Fibroblast of the aortic adventitia (primary cell): Measurements from ENCODE around the gene SLC13A4. TPM values are rescaled to one million over a fixed set of nuclear protein-coding genes. Genes with fewer than 3 reads are reported as not detected.

Source experiments
- DNase-seq: peaks from one replicate; pipeline ENCODE4 v3.0.0-alpha.2; 2010; ENCODE audit warnings: low read depth
- H3K4me3 ChIP-seq: 2 replicates; pipeline ENCODE4 v1.5.1; 2011; ENCODE audit warnings: low read depth, mild to moderate bottlenecking, control low read depth, low read length, moderate library complexity
- CTCF ChIP-seq: IDR thresholded peaks from 2 replicates; pipeline ENCODE4 v1.5.1; 2011; ENCODE audit warnings: mild to moderate bottlenecking, low read length, control low read depth, inconsistent platforms; ENCODE audit not compliant: insufficient read depth
- total RNA-seq: library from RNA; depleted of rRNA; stranded (reverse); fragments of >200 nt; gene quantifications from 2 replicates; pipeline ENCODE4 v1.2.3, GENCODE V29; 2012; ENCODE audit warnings: low replicate concordance

The SLC13A4 gene
- total RNA-seq, 1 donor = 0.99 TPM

GRCh38 chr7:135753616-135754413, 25.8 kb upstream of the SLC13A4 start:
- no peak overlapping the region for H3K4me3 ChIP-seq
- DNase-seq = no peak
- no peak for TF ChIP-seq CTCF

DNA sequence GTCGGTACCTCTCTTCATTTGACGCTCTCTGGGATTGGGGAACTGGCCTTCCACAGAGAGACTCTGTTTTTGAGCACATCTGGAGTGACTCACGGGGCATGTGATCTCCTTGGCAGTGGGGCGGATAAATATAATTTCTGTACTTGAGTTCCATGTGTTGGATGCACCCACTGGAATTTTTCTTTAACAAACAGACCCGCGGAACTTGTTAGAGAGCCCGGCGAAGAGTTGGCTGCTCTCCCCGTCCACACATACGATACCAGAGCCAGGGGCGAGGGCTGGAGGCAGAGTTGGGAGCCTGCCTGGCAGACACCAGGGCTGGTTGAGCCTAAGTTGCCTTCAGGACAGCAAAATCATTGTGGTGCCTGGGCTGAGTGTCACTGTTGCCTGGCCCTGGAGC, 20.8 kb upstream of the SLC13A4 start, which contains the start of gene FAM180A:
FAM180A (minus strand) TSS at position 44 of the 400 bp plus-strand sequence. CDS start 233 bp downstream, outside the sequence.
- no peak for TF ChIP-seq CTCF
- peak; percentile 97 for DNase-seq
- peak within 1 kb of the TSS; percentile 94 for H3K4me3 ChIP-seq

GRCh38 chr7:135747366-135747765, 19.4 kb upstream of the SLC13A4 start:
- DNase-seq = peak; percentile 24
- peak overlapping the region; percentile 94 for H3K4me3 ChIP-seq
- TF ChIP-seq CTCF = no peak

- peak; percentile 99 for DNase-seq
- TF ChIP-seq CTCF = no peak
- H3K4me3 ChIP-seq = peak overlapping the region; percentile 94
These were observed 17.8 kb upstream of the SLC13A4 start for GRCh38 chr7:135745703-135746312.

DNA sequence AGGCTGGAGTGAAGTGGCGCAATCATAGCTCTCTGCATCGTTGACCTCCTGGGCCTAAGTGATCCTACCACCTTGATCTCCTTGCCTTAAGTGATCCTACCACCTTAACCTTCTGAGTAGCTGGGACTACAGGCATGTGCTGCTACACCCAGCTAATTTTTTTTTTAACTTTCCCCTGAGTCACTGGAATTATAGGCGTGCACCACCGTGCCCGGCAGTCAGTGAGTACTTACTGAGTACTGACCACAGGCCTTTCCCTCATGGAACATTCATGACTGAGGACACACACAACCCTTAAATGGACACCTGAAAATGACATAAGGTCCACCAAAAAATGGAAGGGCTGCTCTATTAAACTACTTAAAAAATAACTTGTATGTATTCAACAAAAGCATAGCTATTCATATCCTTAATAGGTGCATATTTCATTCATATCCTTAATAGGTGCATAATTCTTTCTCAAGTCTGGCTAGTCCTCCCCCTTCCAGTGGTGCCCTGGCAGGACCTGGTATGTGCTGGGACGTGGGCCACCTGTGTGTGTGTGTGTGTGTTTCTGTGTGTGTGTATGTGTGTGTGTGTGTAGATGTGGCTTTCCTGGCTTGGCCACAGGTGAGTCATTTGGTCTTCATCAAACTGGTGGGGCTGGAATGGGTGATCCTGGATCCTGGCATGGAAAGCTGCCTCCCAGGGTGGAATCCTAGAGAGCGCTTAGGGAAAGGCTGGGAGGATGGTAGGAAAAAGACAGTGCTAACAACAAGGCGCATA, 17.1 kb upstream of the SLC13A4 start:
- peak; percentile 82 for DNase-seq
- no peak for TF ChIP-seq CTCF
- peak overlapping the region; percentile 46 for H3K4me3 ChIP-seq

- no peak for TF ChIP-seq CTCF
- H3K4me3 ChIP-seq = peak overlapping the region; percentile 46
These were observed 16.1 kb upstream of the SLC13A4 start for GRCh38 chr7:135743907-135744731.

More at GRCh38 chr7:135743907-135744731, 16.1 kb upstream of the SLC13A4 start:
- DNase-seq = peak; percentile 89
